ENCODE data around the gene FNDC3A.

GRCh38 chr13:48998641-48999292 is 23.1 kb downstream of the FNDC3A start:
- no peak for TF ChIP-seq CTCF (IDR thresholded peaks at IDR 0.05; ENCODE audit: poor library complexity)
- no peak for TF ChIP-seq EZH2 (IDR thresholded peaks at IDR 0.05; ENCODE audit: borderline replicate concordance)

All from hepatocyte (in vitro differentiated cells).